Measurements from ENCODE around the gene OR1K1. TPM values are rescaled to one million over a fixed set of nuclear protein-coding genes. Genes with fewer than 3 reads are reported as not detected.

Gene OR1K1
- total and polyA plus RNA-seq, 10 of the 15 experiments (the other 5 are each of a cell fraction or from before 2014, with no cell fraction given), result not detected

GRCh38 chr9:122777052-122777451 lies 22.9 kb upstream of the OR1K1 start (continued):
- TF ChIP-seq ZBTB11 (CRISPR knock-in tag; IDR thresholded peaks at IDR 0.05) (no peak), ETV6 (conservative IDR thresholded peaks at IDR 0.05 in 1 of 2, IDR thresholded peaks at IDR 0.05 in 1 of 2; ENCODE audit: borderline replicate concordance in 1 of 2, low read depth in 1 of 2) (no peak), CBX5 (IDR thresholded peaks at IDR 0.05; ENCODE audit: low read depth) (no peak), HDAC6 (IDR thresholded peaks at IDR 0.05; ENCODE audit: unreplicated experiment) (no peak), CEBPB (IDR thresholded peaks at IDR 0.05; ENCODE audit: borderline replicate concordance in 1 of 2, low read depth in 2 of 2, low read length in 2 of 2) (no peak)

DNA sequence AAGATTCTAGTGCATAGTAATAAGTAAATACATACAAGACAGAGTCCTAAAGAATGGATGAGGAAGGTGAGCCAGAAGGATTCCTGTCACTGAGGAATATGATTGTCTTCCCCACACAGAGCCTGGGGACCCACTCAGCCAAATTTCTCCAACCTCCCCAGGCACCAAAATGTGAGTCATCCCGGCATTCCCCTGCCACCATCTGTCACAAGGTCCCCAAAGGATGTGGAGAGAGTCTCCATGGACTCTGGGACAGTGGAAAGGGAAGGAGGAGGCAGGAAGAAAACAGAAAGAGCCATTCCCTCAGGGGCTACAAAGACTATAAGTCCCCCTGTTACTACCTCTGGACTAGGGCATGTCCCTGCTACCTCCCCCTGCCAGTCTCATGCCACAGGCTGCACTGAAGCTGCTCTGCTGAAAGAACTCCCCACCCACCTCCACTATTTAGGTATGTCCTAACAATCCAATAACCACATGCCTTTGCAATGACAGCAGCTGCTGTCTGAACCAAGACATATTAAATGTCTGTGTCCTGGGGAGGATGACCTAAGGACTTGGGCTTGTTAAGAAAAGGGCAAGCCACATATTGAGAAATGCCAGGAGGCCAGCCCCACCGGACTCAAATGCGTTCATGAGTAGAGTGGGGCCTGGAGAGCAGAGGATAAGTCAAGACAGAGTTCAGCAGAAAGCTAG lies 21.8 kb upstream of the OR1K1 start:
- H3K9ac ChIP-seq (ENCODE audit: control insufficient read depth, insufficient read depth, low read length), result no peak overlapping the region
- TF ChIP-seq TAF1 (IDR thresholded peaks at IDR 0.05; ENCODE audit: borderline replicate concordance, low read depth, low read length) (no peak), RB1 (IDR thresholded peaks at IDR 0.05; ENCODE audit: borderline replicate concordance) (no peak), HSF1 (IDR thresholded peaks at IDR 0.05; ENCODE audit: low read depth, low read length) (no peak), ZNF622 (IDR thresholded peaks at IDR 0.05) (no peak), RAD21 (IDR thresholded peaks at IDR 0.05; ENCODE audit: insufficient read depth, low read depth, low read length) (no peak), FOS (IDR thresholded peaks at IDR 0.05; ENCODE audit: borderline replicate concordance, extremely low read depth, insufficient read length) (no peak)
- TF ChIP-seq, protein P1, sequence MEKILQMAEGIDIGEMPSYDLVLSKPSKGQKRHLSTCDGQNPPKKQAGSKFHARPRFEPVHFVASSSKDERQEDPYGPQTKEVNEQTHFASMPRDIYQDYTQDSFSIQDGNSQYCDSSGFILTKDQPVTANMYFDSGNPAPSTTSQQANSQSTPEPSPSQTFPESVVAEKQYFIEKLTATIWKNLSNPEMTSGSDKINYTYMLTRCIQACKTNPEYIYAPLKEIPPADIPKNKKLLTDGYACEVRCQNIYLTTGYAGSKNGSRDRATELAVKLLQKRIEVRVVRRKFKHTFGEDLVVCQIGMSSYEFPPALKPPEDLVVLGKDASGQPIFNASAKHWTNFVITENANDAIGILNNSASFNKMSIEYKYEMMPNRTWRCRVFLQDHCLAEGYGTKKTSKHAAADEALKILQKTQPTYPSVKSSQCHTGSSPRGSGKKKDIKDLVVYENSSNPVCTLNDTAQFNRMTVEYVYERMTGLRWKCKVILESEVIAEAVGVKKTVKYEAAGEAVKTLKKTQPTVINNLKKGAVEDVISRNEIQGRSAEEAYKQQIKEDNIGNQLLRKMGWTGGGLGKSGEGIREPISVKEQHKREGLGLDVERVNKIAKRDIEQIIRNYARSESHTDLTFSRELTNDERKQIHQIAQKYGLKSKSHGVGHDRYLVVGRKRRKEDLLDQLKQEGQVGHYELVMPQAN (conservative IDR thresholded peaks at IDR 0.05), result no peak
- H3K4me2 ChIP-seq (ENCODE audit: control insufficient read depth, insufficient read depth), result no peak overlapping the region
- 43% methylated on average over 3 of the region's 3 CpGs for WGBS (ENCODE audit: insufficient coverage, insufficient replicate concordance, low lambda C conversion rate, missing lambda C conversion rate)
- ChIA-PET POLR2A (no interaction called here), RAD21 (ENCODE audit: unreplicated experiment) (no interaction called here), SMC1A (ENCODE audit: uncharacterized antibody, unreplicated experiment) (no interaction called here), CTCF (interaction anchor here (1.6 kb wide), 1 partner anchor 280 kb away, joined by 4 read pairs; no protein-coding TSS in a partner anchor)
- intact Hi-C loops (cut with micrococcal nuclease; ENCODE audit: unreplicated experiment), result no loop called here
- no TSS peak for BruUV-seq (replicated peaks)
- no peaks in the 10 kb centered on the region for H3K27me3 ChIP-seq (replicated peaks in 1 of 2; ENCODE audit: control insufficient read depth in 2 of 2, insufficient read depth in 2 of 2, low read length in 1 of 2)
- FAIRE-seq (no peak), ATAC-seq (no peak), DNase-seq (ENCODE audit: low read depth, low spot score) (no peak)
- H3K79me2 ChIP-seq (ENCODE audit: control insufficient read depth, insufficient read depth, low read length), result no peaks in the 10 kb centered on the region
- in situ Hi-C loops (cut with MboI), result no loop called here
- no peaks in the 10 kb centered on the region for H3K9me3 ChIP-seq (replicated peaks; ENCODE audit: control insufficient read depth, insufficient read depth, low read length)
- H3K36me3 ChIP-seq (ENCODE audit: control insufficient read depth in 2 of 2, insufficient read depth in 2 of 2, low read length in 1 of 2), result no peaks in the 10 kb centered on the region
- H3K27ac ChIP-seq (ENCODE audit: control insufficient read depth, insufficient read depth), result no peak overlapping the region
- H3K4me1 ChIP-seq (ENCODE audit: control insufficient read depth, insufficient read depth, low read length), result no peaks in the 10 kb centered on the region
- no peak overlapping the region for H2AFZ ChIP-seq (ENCODE audit: control insufficient read depth, low read depth, low read length)
- H4K20me1 ChIP-seq (ENCODE audit: control insufficient read depth, insufficient read depth), result no peaks in the 10 kb centered on the region
- H3K4me3 ChIP-seq, result no peak overlapping the region

Measured in GM12878 (cell line).